Activated CD4-positive, alpha-beta memory T cell treated with anti-CD3 and anti-CD28 coated beads, Interleukin-2, amount 10 ng/mL, durations not matched to agents 7 days and 5 days (primary cell): ENCODE data around the gene TMEM132C. TPM values are rescaled to one million over a fixed set of nuclear protein-coding genes. Genes with fewer than 3 reads are reported as not detected.
"Not testable (repeated sequence)": the region's sequence is repeated elsewhere in the genome, so short reads cannot be mapped to it uniquely, and the experiment has no call there.

Source experiments
- CTCF ChIA-PET: fragments of 350-600 bp; sonication (Branson Sonifier 250); formaldehyde crosslinking; loops from one replicate; lab custom pipeline; 2021; ENCODE audit warnings: antibody characterized with exemption, inconsistent platforms; lab: Charles Lee
- POLR2A ChIA-PET: fragments of 350-600 bp; sonication (Branson Sonifier 250); formaldehyde crosslinking; loops from one replicate; lab custom pipeline; 2021; ENCODE audit warnings: antibody characterized with exemption; lab: Charles Lee
- DNase-seq: peaks from one replicate; pipeline ENCODE4 v3.0.0-alpha.2; 2020
- H3K27ac Mint-ChIP-seq: one replicate; pipeline ENCODE4 v1.8.0; 2021; ENCODE audit warnings: mild to moderate bottlenecking, mixed read lengths
- H3K27me3 Mint-ChIP-seq: one replicate; pipeline ENCODE4 v1.8.0; 2021; ENCODE audit warnings: mixed read lengths
- H3K36me3 Mint-ChIP-seq: one replicate; pipeline ENCODE4 v1.8.0; 2021; ENCODE audit warnings: low read depth, mixed read lengths
- H3K4me1 Mint-ChIP-seq: one replicate; pipeline ENCODE4 v1.8.0; 2021; ENCODE audit warnings: mixed read lengths
- H3K4me3 Mint-ChIP-seq: one replicate; pipeline ENCODE4 v1.8.0; 2021; ENCODE audit warnings: mild to moderate bottlenecking, mixed read lengths
- H3K9me3 Mint-ChIP-seq: one replicate; pipeline ENCODE4 v1.8.0; 2021; ENCODE audit warnings: mixed read lengths
- total RNA-seq, 2 experiments: library from RNA; stranded (reverse); gene quantifications; one replicate each; pipeline ENCODE4 v1.2.3, GENCODE V29; 2021

Gene TMEM132C
- total RNA-seq, 2 experiments from 2014 or later = 0.05 TPM; not detected in 1

- ChIA-PET CTCF (no interaction called here), POLR2A (no interaction called here)
- no peaks in the 10 kb centered on the region for H3K27me3 Mint-ChIP-seq
- no peak for DNase-seq
- H3K4me1 Mint-ChIP-seq = no peaks in the 10 kb centered on the region
- H3K36me3 Mint-ChIP-seq = no peaks in the 10 kb centered on the region
- peaks cover 13% of the 10 kb centered on the region for H3K9me3 Mint-ChIP-seq
- no peak overlapping the region for H3K4me3 Mint-ChIP-seq
- H3K27ac Mint-ChIP-seq = no peak overlapping the region
These were observed 316.5 kb downstream of the TMEM132C start for GRCh38 chr12:128583453-128583852.

GRCh38 chr12:128586451-128587029 is 319.6 kb downstream of the TMEM132C start:
- no peak for DNase-seq
- Mint-ChIP-seq H3K4me1 (no peaks in the 10 kb centered on the region), H3K9me3 (peaks cover 8% of the 10 kb centered on the region), H3K27me3 (no peaks in the 10 kb centered on the region), H3K27ac (no peak overlapping the region), H3K4me3 (no peak overlapping the region), H3K36me3 (no peaks in the 10 kb centered on the region)
- ChIA-PET POLR2A (no interaction called here), CTCF (no interaction called here)

DNA sequence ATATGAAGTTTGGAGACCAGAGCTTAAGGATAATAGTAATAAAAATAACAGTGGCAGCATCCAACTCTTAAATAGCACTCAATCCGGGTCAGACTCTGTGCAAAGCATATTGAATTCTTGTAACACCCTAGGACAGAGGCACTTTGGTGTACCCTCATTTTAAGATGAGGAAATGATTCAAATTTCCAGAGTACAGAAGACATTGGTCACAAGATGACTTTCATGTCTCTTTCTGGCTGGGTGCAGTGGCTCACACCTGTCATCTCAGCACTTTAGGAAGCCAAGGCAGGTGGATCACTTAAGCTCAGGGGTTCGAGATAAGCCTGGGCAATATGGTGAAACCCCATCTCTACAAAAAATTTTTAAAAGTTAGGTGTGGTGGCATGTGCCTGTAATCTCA is 320.9 kb downstream of the TMEM132C start:
- H3K27ac Mint-ChIP-seq = no peak overlapping the region
- no peaks in the 10 kb centered on the region for H3K4me1 Mint-ChIP-seq
- ChIA-PET CTCF (no interaction called here), POLR2A (no interaction called here)
- H3K9me3 Mint-ChIP-seq = peaks cover 4% of the 10 kb centered on the region
- no peak for DNase-seq
- no peaks in the 10 kb centered on the region for H3K36me3 Mint-ChIP-seq
- H3K4me3 Mint-ChIP-seq = no peak overlapping the region
- H3K27me3 Mint-ChIP-seq = no peaks in the 10 kb centered on the region

DNA sequence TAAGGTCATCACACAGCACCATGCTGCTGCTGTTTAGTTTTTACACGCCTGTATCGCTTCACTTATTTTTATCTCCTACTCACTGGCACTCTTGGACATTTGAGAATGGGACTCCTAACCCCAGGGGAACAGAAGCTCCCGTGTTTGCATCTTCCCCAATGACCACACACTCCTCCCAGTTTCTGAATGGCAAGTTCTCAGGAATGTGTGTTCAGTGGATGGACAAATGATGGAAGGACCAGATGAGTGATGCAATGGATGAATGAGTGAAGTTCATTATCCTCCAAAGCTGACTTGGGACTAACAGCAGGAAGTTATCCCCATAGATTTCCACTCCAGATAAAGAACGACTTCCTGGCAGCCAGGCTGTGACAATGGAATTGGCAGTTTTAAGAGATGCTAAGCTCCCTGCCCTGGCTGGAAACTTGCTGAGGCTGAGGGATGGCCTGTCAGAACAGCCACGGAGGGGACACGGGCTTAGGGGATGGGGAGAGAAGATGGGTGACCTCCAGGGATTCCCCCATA is 325.3 kb downstream of the TMEM132C start:
- CTCF ChIA-PET = no interaction called here
- Mint-ChIP-seq H3K27ac (no peak overlapping the region), H3K9me3 (peaks cover 9% of the 10 kb centered on the region), H3K36me3 (no peaks in the 10 kb centered on the region), H3K27me3 (no peaks in the 10 kb centered on the region), H3K4me1 (no peaks in the 10 kb centered on the region), H3K4me3 (no peak overlapping the region)
- POLR2A ChIA-PET = no interaction called here
- no peak for DNase-seq

DNA sequence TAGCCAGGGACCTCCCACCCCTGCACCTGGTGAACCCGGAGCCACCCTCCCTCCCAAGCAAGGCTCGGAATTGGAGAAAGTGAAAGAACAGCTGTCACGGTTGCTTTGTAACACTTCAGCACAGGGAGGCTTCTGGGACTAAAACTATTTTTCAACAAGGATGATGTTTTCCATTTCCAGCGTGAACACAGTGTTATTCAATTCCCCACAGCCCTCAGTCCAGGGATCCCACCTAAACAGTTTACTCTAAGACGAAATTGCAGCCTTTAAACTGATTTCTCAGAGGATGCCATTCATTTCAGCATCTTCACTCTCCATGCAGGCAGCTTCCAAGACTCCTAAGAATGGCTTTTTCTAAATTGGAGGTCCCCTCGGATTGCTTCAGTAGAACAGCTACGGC is 327.6 kb downstream of the TMEM132C start:
- no peak overlapping the region for H3K27ac Mint-ChIP-seq
- H3K36me3 Mint-ChIP-seq = no peaks in the 10 kb centered on the region
- H3K9me3 Mint-ChIP-seq = peaks cover 11% of the 10 kb centered on the region
- no peaks in the 10 kb centered on the region for H3K4me1 Mint-ChIP-seq
- ChIA-PET CTCF (no interaction called here), POLR2A (no interaction called here)
- no peak overlapping the region for H3K4me3 Mint-ChIP-seq
- DNase-seq = no peak
- H3K27me3 Mint-ChIP-seq = no peaks in the 10 kb centered on the region

DNA sequence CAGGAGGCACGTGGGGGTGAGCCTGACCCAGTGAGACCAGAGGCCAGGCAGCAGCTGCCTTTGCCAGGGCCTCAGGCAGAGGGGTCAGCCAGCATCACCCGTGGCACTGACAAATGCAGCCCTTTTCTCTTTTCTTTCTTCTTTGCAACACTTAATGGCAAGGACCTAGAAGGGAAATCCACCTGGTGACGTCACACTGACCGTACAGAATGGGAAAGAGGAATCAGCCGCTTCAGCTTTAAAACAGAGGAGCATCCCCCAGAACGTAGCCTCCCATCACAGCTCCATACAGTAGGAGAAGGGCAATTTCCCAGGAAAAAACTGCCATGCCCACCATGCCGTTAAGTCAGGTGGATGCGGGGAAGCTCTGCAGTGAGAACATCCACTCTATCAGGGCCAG is 328.6 kb downstream of the TMEM132C start:
- POLR2A ChIA-PET = no interaction called here
- Mint-ChIP-seq H3K4me1 (no peaks in the 10 kb centered on the region), H3K27ac (no peak overlapping the region), H3K4me3 (no peak overlapping the region), H3K27me3 (no peaks in the 10 kb centered on the region), H3K9me3 (peaks cover 8% of the 10 kb centered on the region), H3K36me3 (no peaks in the 10 kb centered on the region)
- no peak for DNase-seq
- CTCF ChIA-PET = no interaction called here

- Mint-ChIP-seq H3K27ac (no peak overlapping the region), H3K27me3 (no peaks in the 10 kb centered on the region), H3K36me3 (no peaks in the 10 kb centered on the region), H3K4me3 (no peak overlapping the region), H3K9me3 (peaks cover 8% of the 10 kb centered on the region), H3K4me1 (no peaks in the 10 kb centered on the region)
- POLR2A ChIA-PET = no interaction called here
- DNase-seq = no peak
- CTCF ChIA-PET = no interaction called here
These were observed 333.9 kb downstream of the TMEM132C start for GRCh38 chr12:128600886-128601285.

- ChIA-PET POLR2A (no interaction called here), CTCF (no interaction called here)
- Mint-ChIP-seq H3K4me1 (no peaks in the 10 kb centered on the region), H3K4me3 (no peak overlapping the region), H3K9me3 (peaks cover 5% of the 10 kb centered on the region), H3K27me3 (no peaks in the 10 kb centered on the region), H3K36me3 (no peaks in the 10 kb centered on the region), H3K27ac (no peak overlapping the region)
- no peak for DNase-seq
These were observed 336.7 kb downstream of the TMEM132C start for GRCh38 chr12:128603573-128604115.

- H3K27ac Mint-ChIP-seq, H3K9me3 Mint-ChIP-seq, H3K4me3 Mint-ChIP-seq, H3K27me3 Mint-ChIP-seq, H3K36me3 Mint-ChIP-seq, POLR2A ChIA-PET, CTCF ChIA-PET, DNase-seq, H3K4me1 Mint-ChIP-seq: not testable (repeated sequence)
These were observed 337.2 kb downstream of the TMEM132C start for GRCh38 chr12:128604219-128604618.

GRCh38 chr12:128606051-128606450 is 339.1 kb downstream of the TMEM132C start:
- ChIA-PET CTCF (no interaction called here), POLR2A (no interaction called here)
- no peaks in the 10 kb centered on the region for H3K36me3 Mint-ChIP-seq
- H3K27me3 Mint-ChIP-seq = no peaks in the 10 kb centered on the region
- H3K4me1 Mint-ChIP-seq = no peaks in the 10 kb centered on the region
- no peak for DNase-seq
- no peak overlapping the region for H3K4me3 Mint-ChIP-seq
- H3K9me3 Mint-ChIP-seq = peaks cover 5% of the 10 kb centered on the region
- no peak overlapping the region for H3K27ac Mint-ChIP-seq

DNA sequence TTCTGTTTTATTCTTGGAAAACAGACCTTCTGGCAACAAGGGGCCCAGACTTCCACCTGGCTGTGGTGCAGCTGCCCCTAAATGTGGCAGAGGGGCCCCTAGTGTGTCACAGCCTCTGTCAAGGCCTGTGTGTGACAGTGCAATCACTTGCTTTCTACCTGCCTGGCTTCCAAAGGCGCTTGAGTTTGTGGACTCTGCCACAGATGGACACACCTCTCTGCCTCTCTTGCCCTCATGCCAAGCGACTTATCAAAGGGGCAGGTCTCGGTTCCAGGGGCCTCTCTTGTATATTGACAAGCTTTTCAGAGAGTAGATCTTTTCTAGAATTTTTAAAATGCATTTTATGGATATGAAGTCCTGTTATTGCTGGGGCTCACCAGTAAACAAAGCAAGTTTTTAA is 339.6 kb downstream of the TMEM132C start:
- DNase-seq = no peak
- no peaks in the 10 kb centered on the region for H3K36me3 Mint-ChIP-seq
- H3K27ac Mint-ChIP-seq = no peak overlapping the region
- ChIA-PET POLR2A (no interaction called here), CTCF (no interaction called here)
- no peaks in the 10 kb centered on the region for H3K27me3 Mint-ChIP-seq
- no peaks in the 10 kb centered on the region for H3K4me1 Mint-ChIP-seq
- peaks cover under 1% of the 10 kb centered on the region for H3K9me3 Mint-ChIP-seq
- H3K4me3 Mint-ChIP-seq = no peak overlapping the region

- POLR2A ChIA-PET = no interaction called here
- DNase-seq = no peak
- Mint-ChIP-seq H3K27me3 (no peaks in the 10 kb centered on the region), H3K27ac (no peak overlapping the region), H3K36me3 (no peaks in the 10 kb centered on the region), H3K4me3 (no peak overlapping the region), H3K4me1 (no peaks in the 10 kb centered on the region), H3K9me3 (no peaks in the 10 kb centered on the region)
- CTCF ChIA-PET = no interaction called here
These were observed 340.0 kb downstream of the TMEM132C start for GRCh38 chr12:128606970-128607369.

- Mint-ChIP-seq H3K27me3 (no peaks in the 10 kb centered on the region), H3K27ac (no peak overlapping the region), H3K4me1 (no peaks in the 10 kb centered on the region), H3K9me3 (peaks cover 3% of the 10 kb centered on the region), H3K36me3 (no peaks in the 10 kb centered on the region), H3K4me3 (no peak overlapping the region)
- CTCF ChIA-PET = no interaction called here
- POLR2A ChIA-PET = no interaction called here
- DNase-seq = no peak
These were observed 340.7 kb downstream of the TMEM132C start for GRCh38 chr12:128607641-128608040.

GRCh38 chr12:128609861-128610260 is 342.9 kb downstream of the TMEM132C start:
- H3K4me3 Mint-ChIP-seq = no peak overlapping the region
- ChIA-PET CTCF (no interaction called here), POLR2A (no interaction called here)
- DNase-seq = no peak
- no peaks in the 10 kb centered on the region for H3K36me3 Mint-ChIP-seq
- peaks cover 4% of the 10 kb centered on the region for H3K9me3 Mint-ChIP-seq
- H3K27ac Mint-ChIP-seq = no peak overlapping the region
- no peaks in the 10 kb centered on the region for H3K27me3 Mint-ChIP-seq
- no peaks in the 10 kb centered on the region for H3K4me1 Mint-ChIP-seq
